Endothelial cell (in vitro differentiated cells): ENCODE data around the gene LRAT. TPM values are rescaled to one million over a fixed set of nuclear protein-coding genes. Genes with fewer than 3 reads are reported as not detected.

Experiments
- DNase-seq: peaks from one replicate; pipeline ENCODE4 v3.0.0; 2021; ENCODE audit warnings: low spot score
- H3K27ac Mint-ChIP-seq: one replicate; pipeline ENCODE4 v1.8.0; 2021; ENCODE audit warnings: mixed read lengths, inconsistent platforms; ENCODE audit not compliant: unreplicated experiment
- H3K27me3 Mint-ChIP-seq: one replicate; pipeline ENCODE4 v1.8.0; 2021; ENCODE audit warnings: mild to moderate bottlenecking, moderate library complexity, mixed read lengths, inconsistent platforms; ENCODE audit not compliant: unreplicated experiment
- H3K36me3 Mint-ChIP-seq: one replicate; pipeline ENCODE4 v1.8.0; 2021; ENCODE audit warnings: mild to moderate bottlenecking, low read depth, mixed read lengths, inconsistent platforms; ENCODE audit not compliant: unreplicated experiment
- H3K4me1 Mint-ChIP-seq: one replicate; pipeline ENCODE4 v1.8.0; 2021; ENCODE audit warnings: mild to moderate bottlenecking, mixed read lengths, inconsistent platforms; ENCODE audit not compliant: unreplicated experiment
- H3K4me3 Mint-ChIP-seq: one replicate; pipeline ENCODE4 v1.8.0; 2021; ENCODE audit warnings: mild to moderate bottlenecking, mixed read lengths, inconsistent platforms; ENCODE audit not compliant: unreplicated experiment
- H3K9me3 Mint-ChIP-seq: one replicate; pipeline ENCODE4 v1.8.0; 2021; ENCODE audit warnings: mixed read lengths, inconsistent platforms; ENCODE audit not compliant: unreplicated experiment
- total RNA-seq: library from RNA; stranded (reverse); fragmentation: NEBNext Ultra II Directional; extraction: Animal tissue kit (Norgen Biotek cat#: 25700); gene quantifications from one replicate; pipeline ENCODE4 v1.2.1, GENCODE V29; 2021; ENCODE audit not compliant: unreplicated experiment
- TF ChIP-seq, protein P1 (sequence below): fragments of 200-600 bp; sonication (generic); IDR thresholded peaks from one replicate; pipeline ENCODE4 v1.5.0; 2021; ENCODE audit warnings: antibody characterized with exemption; ENCODE audit not compliant: unreplicated experiment

Gene LRAT
- total RNA-seq, 1 donor from 2014 or later: 0.64 TPM

DNA sequence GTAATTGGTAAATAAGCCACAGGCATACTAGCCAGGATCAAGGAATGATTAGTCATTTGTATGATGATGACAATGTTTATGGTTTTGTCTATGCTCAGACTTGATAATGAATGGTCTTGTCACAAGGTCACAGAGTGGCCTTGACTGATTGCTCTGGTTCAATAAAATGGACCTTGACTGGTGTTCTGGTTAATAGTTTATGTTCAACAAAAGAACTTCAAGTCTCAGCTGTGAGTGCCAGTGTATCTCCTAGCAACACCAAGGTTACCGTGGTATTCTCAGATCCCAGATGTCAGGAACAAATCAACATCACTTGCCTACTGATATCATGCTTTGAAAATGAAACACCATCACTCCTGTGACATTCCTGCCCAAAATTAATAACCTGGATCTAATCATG, 16.3 kb upstream of the LRAT start:
- TF ChIP-seq, protein P1, sequence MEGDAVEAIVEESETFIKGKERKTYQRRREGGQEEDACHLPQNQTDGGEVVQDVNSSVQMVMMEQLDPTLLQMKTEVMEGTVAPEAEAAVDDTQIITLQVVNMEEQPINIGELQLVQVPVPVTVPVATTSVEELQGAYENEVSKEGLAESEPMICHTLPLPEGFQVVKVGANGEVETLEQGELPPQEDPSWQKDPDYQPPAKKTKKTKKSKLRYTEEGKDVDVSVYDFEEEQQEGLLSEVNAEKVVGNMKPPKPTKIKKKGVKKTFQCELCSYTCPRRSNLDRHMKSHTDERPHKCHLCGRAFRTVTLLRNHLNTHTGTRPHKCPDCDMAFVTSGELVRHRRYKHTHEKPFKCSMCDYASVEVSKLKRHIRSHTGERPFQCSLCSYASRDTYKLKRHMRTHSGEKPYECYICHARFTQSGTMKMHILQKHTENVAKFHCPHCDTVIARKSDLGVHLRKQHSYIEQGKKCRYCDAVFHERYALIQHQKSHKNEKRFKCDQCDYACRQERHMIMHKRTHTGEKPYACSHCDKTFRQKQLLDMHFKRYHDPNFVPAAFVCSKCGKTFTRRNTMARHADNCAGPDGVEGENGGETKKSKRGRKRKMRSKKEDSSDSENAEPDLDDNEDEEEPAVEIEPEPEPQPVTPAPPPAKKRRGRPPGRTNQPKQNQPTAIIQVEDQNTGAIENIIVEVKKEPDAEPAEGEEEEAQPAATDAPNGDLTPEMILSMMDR: no peak
- H3K4me3 Mint-ChIP-seq: no peak overlapping the region
- H3K36me3 Mint-ChIP-seq: no peaks in the 10 kb centered on the region
- H3K9me3 Mint-ChIP-seq: no peaks in the 10 kb centered on the region
- no peak overlapping the region for H3K27ac Mint-ChIP-seq
- no peak for DNase-seq
- H3K4me1 Mint-ChIP-seq: no peaks in the 10 kb centered on the region
- H3K27me3 Mint-ChIP-seq: no peaks in the 10 kb centered on the region

DNA sequence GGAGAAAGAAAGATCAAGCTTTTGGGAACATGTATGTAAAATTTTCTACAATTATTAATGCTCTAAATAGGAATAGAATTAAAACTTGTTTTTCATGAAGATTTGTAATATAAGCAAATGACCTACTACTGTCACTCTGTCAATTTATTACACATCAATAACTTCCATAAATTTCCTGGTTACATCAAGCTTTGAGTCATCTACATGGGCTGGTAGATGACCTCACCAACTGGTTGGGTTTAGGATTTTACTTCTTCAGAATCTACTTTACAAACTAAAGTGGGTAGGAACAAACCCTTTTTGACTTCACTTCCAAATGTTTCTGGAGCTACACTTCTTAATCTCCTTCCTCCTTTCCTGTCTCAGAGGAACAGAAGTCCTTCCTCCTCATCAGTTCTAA, 12.0 kb upstream of the LRAT start:
- H3K4me1 Mint-ChIP-seq: no peaks in the 10 kb centered on the region

DNA sequence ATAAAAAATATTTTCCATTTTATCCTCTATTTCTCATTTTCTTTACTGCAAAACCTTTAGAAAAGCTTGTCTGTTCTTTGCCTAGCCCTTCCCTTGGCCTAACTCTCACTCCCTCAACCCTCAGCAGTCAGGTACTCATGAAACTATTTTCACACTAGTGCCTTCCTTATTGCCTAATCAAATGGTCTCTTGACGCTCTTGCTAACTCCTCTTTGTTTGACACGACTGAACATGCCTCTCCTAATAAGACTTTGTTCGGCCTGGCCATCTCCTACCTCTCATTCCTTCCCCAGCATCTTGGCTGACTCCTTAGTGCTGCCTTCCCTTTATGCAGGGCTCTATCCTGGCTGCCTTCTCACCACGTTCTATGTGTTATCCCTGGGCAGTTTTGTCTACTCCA, 11.1 kb upstream of the LRAT start:
- H3K4me1 Mint-ChIP-seq: no peaks in the 10 kb centered on the region
- TF ChIP-seq, protein P1: no peak
- no peaks in the 10 kb centered on the region for H3K36me3 Mint-ChIP-seq
- no peak overlapping the region for H3K27ac Mint-ChIP-seq
- no peak overlapping the region for H3K4me3 Mint-ChIP-seq
- H3K27me3 Mint-ChIP-seq: no peaks in the 10 kb centered on the region
- H3K9me3 Mint-ChIP-seq: no peaks in the 10 kb centered on the region
- DNase-seq: no peak

More for the DNA sequence above, 12.0 kb upstream of the LRAT start:
- TF ChIP-seq, protein P1: no peak
- H3K9me3 Mint-ChIP-seq: no peaks in the 10 kb centered on the region
- H3K27me3 Mint-ChIP-seq: no peaks in the 10 kb centered on the region
- no peak overlapping the region for H3K27ac Mint-ChIP-seq
- H3K36me3 Mint-ChIP-seq: no peaks in the 10 kb centered on the region
- DNase-seq: no peak
- H3K4me3 Mint-ChIP-seq: no peak overlapping the region

DNA sequence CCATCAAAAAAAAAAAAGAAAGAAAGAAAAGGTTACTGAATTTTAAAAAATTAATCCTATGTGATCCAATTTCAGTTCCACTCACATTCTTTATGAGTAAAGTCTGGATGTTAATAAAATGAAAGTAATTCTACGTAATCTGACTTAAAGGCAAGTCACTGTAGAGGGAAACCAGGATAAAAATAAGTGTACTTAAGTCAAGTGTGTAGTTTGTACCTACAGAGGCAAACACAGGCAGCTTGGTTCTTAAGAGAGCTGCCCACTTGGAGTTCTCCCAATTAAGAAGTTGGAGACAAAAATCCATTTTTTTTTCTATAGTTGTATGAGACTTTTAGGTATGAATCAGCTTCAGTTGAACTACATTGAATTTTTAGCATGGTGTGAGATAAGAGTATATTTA, 7.0 kb upstream of the LRAT start:
- no peak for DNase-seq
- Mint-ChIP-seq H3K4me1 (peaks cover 9% of the 10 kb centered on the region), H3K27me3 (peaks cover 3% of the 10 kb centered on the region)

DNA sequence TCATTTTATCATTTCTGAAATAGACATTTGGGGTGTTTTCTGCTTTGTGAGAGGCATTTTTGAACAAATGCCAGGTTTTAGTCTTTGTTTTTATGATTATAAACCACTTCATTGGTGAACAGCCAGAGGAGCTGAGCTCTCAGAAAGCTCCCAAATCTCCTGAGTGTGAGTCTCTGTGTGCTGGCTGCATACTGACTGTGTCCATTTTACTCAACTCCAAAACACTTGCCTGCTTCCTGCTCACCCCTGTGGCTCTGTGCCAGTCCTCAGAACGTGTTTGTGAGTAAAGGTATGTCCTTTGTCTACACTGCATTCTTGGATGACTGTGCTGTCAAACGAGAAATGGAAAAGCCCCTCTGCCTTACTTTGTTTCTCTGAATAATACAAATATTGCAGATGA, 5.4 kb upstream of the LRAT start:
- Mint-ChIP-seq H3K9me3 (no peaks in the 10 kb centered on the region), H3K27ac (no peak overlapping the region), H3K27me3 (peaks cover 10% of the 10 kb centered on the region), H3K4me3 (no peak overlapping the region), H3K4me1 (peaks cover 9% of the 10 kb centered on the region), H3K36me3 (no peaks in the 10 kb centered on the region)
- no peak for DNase-seq
- TF ChIP-seq, protein P1: no peak

More for the DNA sequence above, 7.0 kb upstream of the LRAT start:
- Mint-ChIP-seq H3K36me3 (no peaks in the 10 kb centered on the region), H3K4me3 (no peak overlapping the region), H3K27ac (no peak overlapping the region), H3K9me3 (no peaks in the 10 kb centered on the region)
- TF ChIP-seq, protein P1: no peak
